NCI-H146 treated with DMSO at 0.1 percent for 48 hours (cell line): ENCODE results near the gene BANP.
"Not testable (repeated sequence)": the region's sequence is repeated elsewhere in the genome, so short reads cannot be mapped to it uniquely, and the experiment has no call there.

Experiments used
- DNase-seq: peaks from one replicate; lab custom pipeline; 2025; ENCODE audit not compliant: unreplicated experiment; lab: John Stamatoyannopoulos, UW

Gene BANP

DNA sequence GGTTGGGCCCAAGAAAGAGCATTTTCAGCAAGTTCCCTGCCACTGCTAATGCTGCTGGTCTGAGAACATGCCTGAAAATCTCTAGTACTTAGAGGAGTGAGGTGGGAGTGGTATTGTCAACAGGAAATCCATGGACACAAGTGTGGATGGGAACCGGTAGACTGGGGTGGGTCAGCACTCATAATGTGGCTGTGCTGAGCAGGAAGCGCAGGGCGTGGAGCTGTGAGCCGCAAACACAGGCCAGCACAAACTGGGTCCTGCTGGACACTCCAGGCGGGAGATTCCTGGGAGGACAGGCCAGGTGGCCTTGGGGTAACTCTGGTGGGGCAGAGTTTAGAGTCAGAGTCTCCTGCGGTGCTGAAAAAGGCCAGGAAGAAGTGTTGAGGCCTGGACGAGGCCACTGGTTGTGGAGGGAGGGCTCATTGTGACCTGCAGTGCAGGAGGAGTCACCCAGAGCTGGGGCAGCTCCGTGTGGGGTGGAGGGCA lies 62.6 kb downstream of the BANP start:
- no peak for DNase-seq

DNA sequence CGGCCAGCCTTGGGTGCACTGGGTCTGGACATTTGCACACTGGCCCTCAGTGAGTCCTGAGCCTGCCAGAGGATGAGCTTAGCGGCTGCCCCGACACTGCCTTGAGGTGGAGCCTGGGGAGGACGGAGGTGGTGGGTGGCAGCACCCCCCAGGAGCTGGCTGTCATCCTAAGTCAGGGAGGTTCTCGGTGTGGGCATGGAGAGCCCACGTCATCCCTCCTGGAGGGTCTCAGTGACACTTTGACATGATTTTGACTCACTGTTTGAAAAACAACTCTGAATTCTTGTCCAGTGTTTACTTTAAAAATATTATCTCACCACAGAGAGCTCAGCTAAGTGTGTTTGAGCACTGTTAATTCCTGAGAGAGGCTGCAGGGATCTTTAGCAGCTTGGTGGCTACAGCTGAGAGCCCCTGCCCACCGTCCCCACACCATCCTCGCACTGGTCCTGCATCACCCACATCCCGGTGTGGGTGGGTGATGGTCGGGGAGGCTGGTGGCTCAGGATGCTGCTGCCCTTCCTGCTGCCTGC lies 63.1 kb downstream of the BANP start:
- no peak for DNase-seq

DNA sequence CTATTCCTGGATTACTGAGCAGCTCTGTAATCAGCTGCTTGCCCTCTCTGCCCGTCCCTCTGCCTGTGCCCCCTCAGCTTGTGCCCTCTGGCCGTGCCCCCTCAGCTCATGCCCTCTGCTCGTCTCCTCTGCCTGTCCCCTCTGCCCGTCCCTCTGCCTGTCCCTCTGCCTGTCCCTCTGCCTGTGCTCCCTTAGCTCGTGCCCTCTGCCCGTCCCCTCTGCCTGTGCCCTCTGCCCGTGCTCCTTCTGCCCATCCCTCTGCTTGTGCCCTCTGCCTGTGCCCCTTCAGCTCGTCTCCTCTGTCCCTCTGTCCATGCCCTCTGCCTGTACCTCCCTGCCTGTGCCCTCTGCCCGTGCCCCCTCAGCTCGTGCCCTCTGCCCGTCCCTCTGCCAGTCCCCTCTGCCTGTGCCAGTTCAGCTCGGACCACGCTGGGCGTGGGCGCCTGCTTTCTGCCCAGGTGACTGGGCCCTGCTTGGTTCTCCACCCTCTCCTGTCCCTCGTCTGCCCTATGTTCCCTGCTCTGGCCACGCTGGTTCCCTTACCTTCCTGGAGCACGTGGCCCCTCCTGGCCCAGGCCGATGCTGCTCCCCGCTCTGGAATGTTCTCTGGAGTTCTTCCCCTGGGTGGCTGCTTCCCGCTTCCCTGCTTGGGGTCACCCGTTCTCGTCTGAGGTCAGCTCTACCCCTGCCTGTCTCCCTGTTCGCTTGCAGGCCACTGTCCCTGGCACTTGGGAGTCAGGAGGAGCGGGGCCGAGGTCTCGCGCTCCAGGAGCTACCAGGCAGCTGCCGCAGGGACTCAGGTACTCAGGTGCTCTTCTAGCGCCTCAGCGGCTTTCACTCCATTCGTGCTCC lies 63.9 kb downstream of the BANP start:
- DNase-seq: no peak

DNA sequence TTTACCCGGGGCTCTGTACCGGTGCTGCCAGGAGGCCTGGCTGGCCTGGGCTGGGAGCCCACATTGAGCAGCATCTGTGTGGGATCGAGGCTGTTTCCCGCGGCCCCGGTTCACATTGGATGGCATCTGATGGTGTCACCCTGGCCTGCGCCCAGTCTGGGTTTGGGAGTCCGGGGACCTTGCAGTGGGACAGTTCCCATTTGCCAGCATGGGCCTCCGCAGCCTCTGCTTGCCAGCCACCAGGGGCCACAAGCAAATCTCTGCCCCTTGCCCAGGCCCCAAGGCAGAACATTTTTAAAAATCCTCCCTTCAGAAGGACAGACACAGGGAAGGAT lies 64.5 kb downstream of the BANP start:
- DNase-seq: no peak

DNA sequence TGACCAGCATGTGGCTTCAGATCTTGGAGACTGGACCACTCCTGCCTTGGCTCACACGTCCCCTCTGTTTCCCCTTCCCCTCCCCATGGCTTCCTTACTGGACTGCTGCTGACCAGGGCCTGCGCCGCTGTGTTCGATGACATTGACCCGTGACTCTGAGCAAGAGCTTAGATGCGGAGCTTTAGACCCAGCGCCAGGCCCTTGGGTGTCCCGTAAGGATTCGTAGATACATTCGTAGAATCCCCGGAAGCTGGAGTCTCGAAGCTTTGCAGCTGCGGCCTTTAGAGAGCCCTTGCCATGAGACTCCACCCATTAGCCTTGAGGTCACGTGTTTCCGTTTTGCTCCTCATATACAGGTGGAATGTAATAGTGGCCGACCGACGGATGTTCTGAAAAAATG lies 65.2 kb downstream of the BANP start:
- DNase-seq: not testable (repeated sequence)

DNA sequence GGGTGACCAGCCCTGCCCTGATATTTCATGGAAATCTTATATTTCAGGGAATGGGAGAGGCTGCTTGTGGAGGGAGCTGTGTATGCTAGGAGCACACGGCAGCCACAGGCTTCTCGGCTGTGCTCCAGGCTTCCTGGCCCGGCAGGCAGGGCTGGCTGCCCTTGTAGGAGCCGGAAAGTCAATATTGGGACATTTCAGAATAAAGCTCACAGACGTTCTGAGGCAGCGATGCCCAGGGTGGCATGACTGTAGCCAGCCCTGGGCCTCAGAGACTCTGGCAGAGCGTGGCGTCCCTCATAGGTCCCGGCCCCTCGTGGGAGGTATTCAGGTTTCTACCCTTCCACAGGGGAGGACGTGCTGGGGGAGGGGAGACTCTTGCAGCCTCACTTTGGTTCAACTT lies 65.7 kb downstream of the BANP start:
- no peak for DNase-seq

DNA sequence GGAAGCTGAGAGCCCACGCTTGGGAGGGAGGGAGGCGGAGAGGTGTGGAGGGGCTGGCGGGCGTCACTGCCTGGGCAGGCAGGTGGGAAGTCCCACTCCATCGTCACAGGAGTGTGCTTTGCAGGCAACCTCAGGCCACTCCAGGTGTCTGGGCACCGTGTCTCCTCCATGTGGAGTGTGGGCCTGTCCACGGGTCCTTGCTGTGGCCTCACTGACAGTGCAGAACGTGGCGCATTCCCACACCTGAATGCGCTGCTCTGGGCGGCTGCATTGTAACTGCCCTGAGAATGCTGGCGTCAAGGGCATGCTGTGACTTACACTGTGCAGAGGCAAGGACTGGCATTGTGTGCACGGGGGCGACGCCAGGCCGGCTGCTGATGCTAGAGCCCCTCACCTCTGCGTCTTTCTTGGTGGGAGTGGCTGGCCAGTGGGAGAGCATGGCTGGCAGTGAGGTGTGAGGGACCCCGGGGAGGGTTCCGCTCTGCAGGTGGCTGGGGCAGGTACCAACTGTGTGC lies 66.4 kb downstream of the BANP start:
- DNase-seq: no peak

DNA sequence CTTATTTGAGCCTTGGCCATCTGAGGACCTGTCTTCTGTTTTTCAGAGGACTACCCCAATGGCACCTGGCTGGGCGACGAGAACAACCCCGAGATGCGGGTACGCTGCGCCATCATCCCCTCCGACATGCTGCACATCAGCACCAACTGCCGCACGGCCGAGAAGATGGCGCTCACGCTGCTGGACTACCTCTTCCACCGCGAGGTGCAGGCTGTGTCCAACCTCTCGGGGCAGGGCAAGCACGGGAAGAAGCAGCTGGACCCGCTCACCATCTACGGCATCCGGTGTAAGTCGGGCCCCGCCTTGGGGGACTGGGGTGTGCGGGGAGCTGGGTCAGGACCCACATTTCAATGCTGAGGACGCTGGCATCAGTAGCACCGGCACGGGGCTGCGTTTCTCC lies 67.1 kb downstream of the BANP start:
- DNase-seq: not testable (repeated sequence)

DNA sequence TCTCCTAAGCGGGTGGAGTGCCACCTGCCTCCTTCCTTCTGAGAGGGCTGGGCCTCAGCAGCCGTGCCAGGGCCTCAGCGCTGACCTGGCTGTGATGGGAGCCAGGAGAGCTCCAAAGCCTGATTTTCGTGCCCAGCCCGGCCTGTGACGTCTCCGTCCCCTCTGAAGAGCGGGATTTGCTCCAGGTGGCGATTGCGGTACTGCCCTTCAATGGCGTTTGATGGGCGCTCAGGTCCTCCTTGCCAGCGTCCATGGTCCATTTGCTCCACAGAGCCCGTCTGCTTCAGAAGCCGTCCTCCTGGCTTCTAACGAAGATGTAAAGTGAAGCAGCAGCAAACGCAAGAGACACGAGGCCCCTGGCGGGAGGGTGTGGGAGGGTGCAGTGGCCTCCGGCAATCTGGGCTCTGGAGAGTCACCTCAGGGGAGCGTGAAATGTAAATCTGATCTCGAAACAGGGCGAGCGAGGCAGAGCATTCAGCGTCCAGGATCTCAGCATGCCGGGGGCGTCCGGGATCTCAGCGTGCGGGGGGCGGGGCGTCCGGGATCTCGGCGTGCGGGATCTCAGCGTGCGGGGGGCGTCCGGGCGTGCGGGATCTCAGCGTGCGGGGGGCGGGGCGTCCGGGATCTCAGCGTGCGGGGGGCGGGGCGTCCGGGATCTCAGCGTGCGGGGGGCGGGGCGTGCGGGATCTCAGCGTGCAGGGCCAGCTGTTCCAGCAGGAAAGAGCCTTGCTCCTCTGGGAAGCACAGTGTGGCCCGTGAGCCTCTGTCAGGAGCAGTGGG lies 68.0 kb downstream of the BANP start:
- not testable (repeated sequence) for DNase-seq

DNA sequence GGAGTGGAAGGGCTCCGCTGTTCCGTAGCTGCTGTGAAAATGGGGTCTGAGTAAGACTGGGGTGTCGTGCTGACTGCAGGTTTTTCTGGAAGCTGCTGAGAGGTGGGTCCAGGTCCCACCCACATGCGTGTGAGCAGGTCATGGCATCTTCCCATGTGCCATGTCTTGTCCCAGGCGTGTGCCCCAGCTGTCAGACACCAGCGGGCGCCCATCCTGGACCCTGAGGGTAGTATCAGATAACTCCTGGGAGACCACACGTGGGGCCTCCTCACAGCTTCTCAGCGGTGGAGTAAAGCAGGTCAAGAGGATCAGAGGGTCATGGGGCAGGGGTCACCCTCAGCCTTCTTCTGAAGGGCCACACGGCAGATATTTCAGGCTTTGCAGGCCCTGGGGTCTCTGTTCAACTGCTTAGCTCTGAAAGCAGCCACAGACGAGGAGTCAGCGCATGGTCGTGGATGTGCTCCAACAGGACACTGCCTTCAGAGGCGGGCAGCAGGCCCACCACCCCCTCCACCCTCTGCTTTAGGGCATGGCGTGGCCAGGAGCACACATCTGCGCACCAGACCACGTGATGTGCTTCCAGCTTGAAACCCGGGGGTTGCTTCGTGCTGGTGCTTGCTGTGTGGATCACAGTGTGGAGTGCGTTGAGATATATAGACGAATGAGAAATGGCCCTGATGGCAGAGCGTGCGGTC lies 68.7 kb downstream of the BANP start:
- no peak for DNase-seq

DNA sequence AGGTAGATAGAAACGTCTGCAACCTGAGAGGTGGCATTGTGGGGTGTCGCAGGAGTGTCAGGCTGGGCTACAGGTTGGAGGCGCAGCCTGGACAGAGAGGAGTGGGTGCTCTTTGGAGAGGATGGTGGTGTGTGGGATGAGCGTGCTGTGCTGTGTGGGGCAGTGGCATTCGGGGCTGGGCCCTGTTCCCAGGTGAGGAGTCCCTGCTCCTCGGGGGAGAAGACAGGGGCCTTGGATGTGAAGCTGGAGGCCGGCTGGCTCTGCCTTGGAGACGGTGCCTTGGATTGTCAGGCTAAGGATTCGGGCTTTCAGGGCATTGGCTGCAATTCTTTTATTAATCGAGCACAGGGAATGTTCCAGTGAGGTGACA lies 69.3 kb downstream of the BANP start:
- DNase-seq: no peak

DNA sequence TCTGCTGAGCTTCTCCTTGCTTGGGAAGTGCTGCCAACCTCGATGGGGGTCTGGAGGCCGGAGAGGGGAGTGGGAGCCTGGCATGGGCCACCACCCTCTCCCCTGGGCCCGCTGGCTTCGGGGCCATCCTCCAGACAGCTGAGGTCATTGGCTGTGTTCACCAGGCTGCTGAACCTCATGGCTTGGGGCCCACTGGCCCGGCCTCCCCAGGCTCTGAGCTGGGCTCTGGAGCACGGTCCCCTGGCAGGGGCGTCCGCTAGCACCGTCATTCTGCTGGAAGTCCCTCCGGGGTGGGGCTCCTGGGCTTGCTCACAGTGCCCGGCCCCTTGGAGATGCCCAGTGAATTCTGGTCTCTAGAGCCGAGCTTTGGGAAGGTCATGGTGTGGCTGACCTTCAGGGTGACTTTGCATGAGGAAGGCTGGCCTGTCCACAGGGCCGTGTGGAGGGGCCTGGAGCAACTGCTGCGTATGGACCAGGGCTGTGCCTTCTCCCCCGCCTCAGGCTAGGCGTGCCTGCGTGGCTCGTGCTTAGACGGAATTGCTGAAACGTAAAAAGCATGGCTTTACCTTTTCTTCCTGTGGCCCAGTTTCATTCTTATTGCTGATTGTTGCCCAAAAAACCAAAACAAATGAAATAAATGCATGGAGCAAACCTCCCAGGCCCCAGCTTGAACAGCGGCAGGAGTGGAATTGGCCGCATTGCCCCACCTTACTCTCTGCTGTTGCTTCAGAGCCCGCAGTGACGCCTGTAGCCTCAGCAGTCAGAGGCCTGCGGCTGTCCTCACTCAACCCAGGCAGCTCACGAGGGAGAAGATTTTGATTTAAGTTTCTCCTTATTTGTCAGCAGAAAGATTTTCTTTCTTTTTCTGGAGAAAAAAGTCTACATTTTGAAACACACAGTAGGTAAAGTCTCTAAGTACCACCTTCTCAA lies 70.1 kb downstream of the BANP start:
- not testable (repeated sequence) for DNase-seq

DNA sequence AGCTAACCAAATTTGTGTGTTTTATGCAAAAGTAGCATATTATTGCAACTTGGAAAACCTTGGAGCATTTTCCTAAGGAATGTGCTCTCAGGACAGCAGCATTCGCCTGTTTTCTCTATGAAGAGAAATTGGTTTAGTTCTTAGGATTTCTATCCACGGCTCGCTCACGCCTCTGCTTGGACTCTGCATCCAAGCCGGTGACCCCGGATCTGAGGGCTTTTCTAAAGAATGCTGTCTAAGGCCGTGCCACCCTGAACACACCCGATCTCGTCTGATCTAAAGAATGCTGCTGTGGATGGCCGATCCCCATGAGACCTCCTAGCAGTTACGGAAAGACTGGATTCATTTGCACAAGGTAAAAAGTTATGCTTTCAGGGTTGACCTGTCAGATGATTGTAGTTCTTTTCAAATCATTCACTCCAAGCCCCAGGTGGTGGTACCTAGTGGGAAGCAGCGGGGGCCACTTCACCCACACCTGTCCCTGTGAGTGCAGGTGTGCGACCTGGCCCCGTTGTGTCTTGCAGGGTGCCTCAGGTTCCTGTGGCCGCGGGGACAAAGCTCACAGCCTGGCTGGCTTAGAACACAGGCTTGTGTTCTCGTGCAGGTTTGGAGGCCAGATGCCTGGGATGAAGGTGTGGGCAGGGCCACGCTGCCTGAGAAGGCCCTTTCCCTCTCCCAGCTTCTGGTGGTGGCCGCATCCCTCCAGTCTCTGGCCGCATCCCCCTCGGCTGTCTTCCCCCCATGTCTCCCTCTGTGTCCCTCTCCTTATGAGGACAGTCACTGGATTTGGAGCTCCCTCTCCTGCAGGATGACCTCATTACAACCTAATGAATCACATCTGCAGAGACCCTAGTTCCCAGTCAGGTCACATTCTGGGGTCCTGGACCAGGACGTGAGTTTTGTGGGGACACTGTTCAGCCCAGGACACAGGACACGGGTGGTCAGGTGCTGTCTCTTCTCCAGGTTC lies 71.1 kb downstream of the BANP start:
- peak; percentile 43 for DNase-seq

DNA sequence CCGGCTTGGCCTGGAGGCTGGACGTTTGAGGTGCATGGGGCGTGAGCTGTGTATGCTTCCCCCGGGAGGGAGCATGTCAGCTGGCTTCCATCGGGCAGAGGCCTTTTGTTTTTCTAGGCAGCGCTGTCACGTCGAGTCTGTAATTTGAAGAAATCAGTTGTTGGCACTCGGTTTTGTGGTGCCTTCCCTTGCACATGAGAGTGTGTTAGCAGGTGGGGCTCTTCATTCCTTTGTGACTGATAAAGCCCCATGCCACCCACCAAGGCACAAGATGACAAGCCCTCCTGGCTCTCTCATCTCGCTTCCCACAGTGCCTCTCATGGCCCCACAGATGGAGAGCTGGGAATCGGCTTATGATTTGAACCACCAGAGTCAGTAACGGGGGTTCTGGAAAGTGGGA lies 72.1 kb downstream of the BANP start:
- DNase-seq: no peak

DNA sequence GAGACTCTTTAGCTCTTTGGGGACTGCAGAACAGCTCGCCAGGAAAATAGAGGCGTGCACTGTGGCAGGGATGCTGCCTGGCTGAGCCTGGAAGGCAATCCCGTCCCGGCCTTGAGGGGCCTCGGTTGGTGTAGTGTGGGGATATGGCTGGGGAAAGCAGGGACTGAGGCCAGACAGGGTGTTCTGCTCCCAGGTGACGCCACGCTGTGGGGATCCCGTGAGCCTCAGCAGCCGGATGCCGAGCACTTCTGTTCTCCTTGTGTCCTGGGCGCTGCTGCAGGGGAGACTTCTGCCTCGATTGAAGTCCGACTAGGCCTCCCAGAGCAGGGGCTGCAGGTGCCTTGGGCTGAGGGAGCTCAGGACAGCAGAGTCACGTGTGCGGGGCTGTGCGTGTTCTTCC lies 72.6 kb downstream of the BANP start:
- DNase-seq: no peak

DNA sequence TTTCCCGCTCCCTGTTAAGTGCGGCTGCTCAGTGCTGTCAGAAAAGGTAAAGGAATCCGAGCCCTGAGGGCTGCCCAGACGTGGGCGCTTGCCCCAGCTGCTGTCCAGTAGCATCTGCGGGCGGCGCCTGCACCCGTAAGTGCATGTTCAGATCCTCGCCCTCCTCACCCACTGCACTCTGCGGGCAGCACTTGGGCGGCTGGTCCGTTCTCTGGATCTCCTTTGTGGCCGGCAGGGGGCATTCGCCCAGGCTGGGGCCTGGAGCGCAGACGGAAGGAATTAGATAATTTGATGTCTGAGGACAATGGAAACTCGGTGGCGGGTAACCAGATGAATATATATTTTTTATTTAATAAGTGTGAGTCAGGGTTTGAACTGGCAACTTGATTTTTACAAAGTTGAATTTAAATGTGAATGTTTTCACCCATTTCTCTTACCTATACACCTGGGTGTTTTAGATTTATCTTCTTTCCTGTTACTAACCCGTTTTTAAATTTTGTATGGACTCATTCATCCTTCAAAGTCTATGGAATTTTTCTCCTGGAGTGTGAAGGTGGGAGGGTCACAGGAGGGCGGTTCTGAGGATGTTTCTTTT lies 73.4 kb downstream of the BANP start:
- DNase-seq: not testable (repeated sequence)

DNA sequence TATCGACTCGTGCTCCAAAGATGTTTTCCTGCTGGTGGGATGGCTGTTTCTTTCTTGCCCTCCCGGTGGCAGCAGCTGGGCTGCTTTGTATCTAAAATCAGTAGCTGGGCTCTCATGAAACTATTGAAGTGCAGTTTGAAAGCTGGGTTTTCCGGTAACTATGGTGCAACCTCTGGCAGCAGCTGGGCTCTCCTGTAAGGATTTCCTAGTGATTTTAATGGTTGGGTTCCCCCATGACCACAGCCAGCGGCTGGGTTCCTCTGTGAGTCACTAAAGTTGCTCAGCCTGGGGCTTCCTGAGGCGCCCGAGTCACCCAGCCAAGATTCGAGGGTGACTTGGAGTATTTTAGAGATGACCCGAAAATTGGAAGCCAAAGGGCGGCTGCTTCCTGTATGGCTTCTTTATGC lies 73.9 kb downstream of the BANP start:
- DNase-seq: not testable (repeated sequence)

DNA sequence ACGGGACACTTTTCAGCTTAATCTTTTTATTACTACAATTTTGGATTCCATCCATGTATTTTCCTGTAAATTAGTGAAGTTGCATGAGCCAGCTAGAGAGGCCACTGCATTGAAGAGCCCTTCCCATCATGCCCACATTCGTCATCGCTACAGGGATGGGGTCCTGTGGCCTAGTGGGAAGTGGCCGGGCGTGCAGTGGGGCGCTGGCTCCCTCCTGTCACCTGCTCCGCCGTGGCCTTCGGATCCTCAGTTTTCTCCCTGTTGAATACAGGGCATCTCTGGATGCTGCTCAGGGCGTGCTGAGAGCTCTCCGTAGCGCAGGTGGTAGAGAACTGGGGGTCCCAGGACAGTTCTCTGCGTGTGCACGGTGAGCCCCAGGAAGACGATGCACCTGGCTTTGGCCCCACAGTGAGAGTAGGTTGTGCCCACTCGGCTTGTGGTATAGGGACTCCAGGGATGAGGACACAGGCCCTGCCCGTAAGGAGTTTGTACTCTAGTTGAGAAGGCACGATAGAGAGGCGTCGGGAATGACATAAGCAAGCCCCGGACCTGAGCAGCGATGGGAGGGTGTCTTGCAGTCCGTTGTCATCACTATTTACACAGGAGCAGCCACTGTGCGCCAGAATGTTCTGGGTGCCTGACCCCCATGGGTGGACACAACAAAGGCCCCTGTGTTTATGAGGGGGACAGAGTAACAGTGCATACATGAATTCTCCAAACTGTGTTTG lies 74.8 kb downstream of the BANP start:
- DNase-seq: not testable (repeated sequence)
